Gastrocnemius medialis (tissue), 4 donors: Measurements from ENCODE around the gene PRKACB.

Source experiments
- POLR2A ChIP-seq, 2 donors: fragments of 450-650 bp; IDR thresholded peaks; one replicate each; pipeline ENCODE4 v1.6.1; 2017; ENCODE audit warnings: antibody characterized with exemption in 2 of 2, mild to moderate bottlenecking in 2 of 2, moderate library complexity in 2 of 2
- TF ChIP-seq, protein P1 (sequence below), 5 experiments: fragments of 450-650 bp in 3 of 5; fragments of 200-600 bp in 2 of 5; sonication (generic) in 2 of 5; IDR thresholded peaks in 4 of 5; conservative IDR thresholded peaks in 1 of 5; 1 replicate in 4 of 5; 2 replicates in 1 of 5; pipeline ENCODE4 v1.5.1; 2016 to 2019; ENCODE audit warnings: antibody characterized with exemption in 5 of 5, mild to moderate bottlenecking in 3 of 5, moderate library complexity in 3 of 5

DNA sequence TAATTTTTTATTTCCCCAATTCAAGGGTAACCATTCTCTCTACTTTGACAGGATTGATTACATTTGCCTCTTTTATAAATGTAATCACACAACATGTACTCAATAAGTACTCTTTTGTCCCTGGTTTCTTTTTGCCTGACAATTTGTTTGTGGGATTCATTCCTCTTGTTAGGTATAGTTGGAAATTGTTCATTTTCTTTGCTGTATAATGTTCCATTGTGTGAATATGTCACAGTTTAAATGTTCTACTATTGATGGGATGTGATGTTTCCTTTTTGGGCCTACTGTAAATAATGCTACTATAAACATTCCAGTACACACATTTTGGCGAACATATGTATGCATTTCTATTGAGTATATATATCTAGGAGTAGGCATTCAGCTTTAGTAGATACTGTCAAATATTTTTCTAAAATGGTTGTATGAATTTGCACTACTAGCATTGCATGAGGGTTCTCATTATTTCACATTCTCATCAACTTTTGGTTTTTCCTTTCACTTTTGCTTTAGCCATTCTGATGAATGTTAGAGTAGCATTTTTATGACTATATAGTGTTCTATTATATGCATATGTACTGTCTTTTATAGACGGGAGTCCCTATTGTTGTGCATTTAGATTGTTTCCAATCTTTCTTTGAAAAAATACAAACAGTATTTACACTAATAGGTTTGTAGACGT is 35.0 kb upstream of the PRKACB start:
- TF ChIP-seq POLR2A (IDR thresholded peaks at IDR 0.05) = no peak
- TF ChIP-seq, protein P1, sequence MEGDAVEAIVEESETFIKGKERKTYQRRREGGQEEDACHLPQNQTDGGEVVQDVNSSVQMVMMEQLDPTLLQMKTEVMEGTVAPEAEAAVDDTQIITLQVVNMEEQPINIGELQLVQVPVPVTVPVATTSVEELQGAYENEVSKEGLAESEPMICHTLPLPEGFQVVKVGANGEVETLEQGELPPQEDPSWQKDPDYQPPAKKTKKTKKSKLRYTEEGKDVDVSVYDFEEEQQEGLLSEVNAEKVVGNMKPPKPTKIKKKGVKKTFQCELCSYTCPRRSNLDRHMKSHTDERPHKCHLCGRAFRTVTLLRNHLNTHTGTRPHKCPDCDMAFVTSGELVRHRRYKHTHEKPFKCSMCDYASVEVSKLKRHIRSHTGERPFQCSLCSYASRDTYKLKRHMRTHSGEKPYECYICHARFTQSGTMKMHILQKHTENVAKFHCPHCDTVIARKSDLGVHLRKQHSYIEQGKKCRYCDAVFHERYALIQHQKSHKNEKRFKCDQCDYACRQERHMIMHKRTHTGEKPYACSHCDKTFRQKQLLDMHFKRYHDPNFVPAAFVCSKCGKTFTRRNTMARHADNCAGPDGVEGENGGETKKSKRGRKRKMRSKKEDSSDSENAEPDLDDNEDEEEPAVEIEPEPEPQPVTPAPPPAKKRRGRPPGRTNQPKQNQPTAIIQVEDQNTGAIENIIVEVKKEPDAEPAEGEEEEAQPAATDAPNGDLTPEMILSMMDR (IDR thresholded peaks at IDR 0.05 in 4 of 5, conservative IDR thresholded peaks at IDR 0.05 in 1 of 5) = no peak
